Activated T-helper 17 cell treated with anti-CD3 and anti-CD28 coated beads, Interleukin-2, amount 50 U/mL, for 72 hours (primary cell): ENCODE data around the gene DNAH10. TPM values are rescaled to one million over a fixed set of nuclear protein-coding genes. Genes with fewer than 3 reads are reported as not detected.
A peak's percentile ranks its signal among the peaks of the same experiment; 100 is the strongest.

Source experiments
- ATAC-seq: fragments of 150-1000 bp; cut with Tn5 transposase; replicated peaks from 2 replicates; pipeline ENCODE4 v1.10.0; 2021; ENCODE audit warnings: mild to moderate bottlenecking, moderate library complexity
- H3K27ac Mint-ChIP-seq: one replicate; pipeline ENCODE4 v1.8.0; 2022; ENCODE audit warnings: mixed read lengths
- H3K27me3 Mint-ChIP-seq: one replicate; pipeline ENCODE4 v1.8.0; 2022; ENCODE audit warnings: mixed read lengths
- H3K36me3 Mint-ChIP-seq: one replicate; pipeline ENCODE4 v1.8.0; 2022; ENCODE audit warnings: low read depth, mild to moderate bottlenecking, mixed read lengths
- H3K4me1 Mint-ChIP-seq: one replicate; pipeline ENCODE4 v1.8.0; 2022; ENCODE audit warnings: mixed read lengths
- H3K4me3 Mint-ChIP-seq: one replicate; pipeline ENCODE4 v1.8.0; 2022; ENCODE audit warnings: mild to moderate bottlenecking, mixed read lengths
- H3K9me3 Mint-ChIP-seq: one replicate; pipeline ENCODE4 v1.8.0; 2022; ENCODE audit warnings: mixed read lengths
- total RNA-seq, 2 donors: library from RNA; stranded (reverse); gene quantifications; one replicate each; pipeline ENCODE4 v1.2.3, GENCODE V29; 2022

Gene DNAH10
- total RNA-seq, 2 donors from 2014 or later, result 0.26 to 0.30 TPM

DNA sequence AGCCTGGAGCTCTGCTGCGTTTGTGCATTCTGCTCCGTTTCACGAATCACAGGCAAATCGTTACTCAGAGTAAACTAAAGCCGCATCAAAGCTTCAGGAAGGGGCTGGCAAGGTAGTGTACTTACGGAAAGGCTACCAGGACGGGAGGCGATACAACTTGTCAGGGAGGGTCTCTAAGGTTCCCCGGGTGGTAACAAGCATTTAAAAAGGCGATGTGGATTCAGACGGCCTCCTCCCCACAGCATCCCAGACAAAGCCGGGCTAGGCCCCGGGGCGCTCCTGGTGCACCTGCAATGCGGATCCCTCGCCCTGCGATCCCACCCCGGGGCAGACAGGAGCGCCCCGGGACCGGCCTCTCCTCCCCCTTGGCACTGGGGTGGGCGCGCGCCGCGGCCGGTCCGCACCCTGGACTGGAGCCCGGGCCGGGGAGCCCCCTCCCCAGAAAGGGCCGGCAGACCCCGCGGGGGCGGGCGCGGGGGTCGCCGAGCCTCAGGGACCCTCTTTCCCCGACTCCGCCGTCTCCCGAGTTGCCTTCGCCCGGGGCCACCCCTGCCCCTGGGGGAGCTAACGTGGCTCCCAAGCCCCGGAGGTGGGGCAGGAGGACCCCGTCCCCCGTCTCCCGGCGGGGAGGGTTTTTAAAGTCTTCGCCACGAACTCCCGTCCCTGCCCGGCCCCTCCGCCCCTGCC is 209.8 kb downstream of the DNAH10 start:
- Mint-ChIP-seq H3K36me3 (peaks cover 58% of the 10 kb centered on the region), H3K27ac (peak overlapping the region; percentile 89), H3K4me3 (peak overlapping the region; percentile 92), H3K9me3 (no peaks in the 10 kb centered on the region), H3K27me3 (no peaks in the 10 kb centered on the region), H3K4me1 (peaks cover 29% of the 10 kb centered on the region)
- ATAC-seq, result peak; percentile 16

DNA sequence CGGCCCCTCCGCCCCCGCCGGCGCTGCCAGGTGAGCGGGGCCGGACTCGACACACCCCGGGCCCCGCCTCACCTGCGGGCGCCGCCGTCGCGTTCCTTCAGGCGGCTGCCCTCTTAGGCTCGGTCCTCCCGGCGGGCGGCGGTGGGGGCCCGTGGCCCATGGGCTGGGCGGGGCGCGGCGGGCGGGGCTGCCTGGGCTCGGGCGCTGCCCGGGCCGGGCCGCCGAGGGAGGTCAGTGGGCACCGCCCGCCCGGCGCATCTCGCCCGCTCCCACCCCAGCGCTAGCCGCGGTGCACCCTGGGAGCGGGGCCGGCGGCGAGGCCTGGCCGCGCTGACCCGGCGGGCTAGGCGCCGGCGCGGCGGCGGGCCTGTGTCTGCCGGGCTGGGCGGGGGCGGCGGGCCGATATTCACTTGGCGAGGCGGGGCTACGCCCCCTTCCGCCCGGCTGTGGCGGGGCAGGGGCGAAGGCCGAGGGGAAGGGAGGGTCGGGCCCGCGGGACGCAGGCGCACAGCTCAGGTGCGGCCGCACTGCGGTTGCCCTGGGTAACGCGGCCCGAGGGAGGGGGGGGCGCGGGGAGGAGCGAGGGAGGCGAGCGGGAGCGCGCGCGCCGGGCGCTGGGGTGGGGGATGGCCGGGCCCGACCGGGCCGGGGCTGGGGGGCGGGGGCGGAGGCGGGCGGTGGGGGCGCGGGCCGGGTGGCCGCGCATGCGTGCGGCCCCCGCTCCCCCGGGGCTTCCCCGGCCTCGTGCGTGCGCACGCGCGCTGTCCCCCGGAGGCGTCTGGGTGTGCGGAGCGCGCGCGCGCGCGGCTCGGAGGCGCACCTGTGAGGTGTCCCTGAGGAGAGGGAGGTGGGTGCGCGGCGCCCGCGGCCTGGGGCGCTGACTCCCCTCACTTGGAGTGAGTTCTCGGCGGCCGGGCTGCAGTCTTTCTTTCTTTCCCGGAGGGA is 210.6 kb downstream of the DNAH10 start, which contains the start of the genes CCDC92 and ZNF664:
Gene CCDC92 (minus strand): TSS at position 375 of the 945 bp plus-strand sequence. CDS start 28,526 bp downstream, outside the sequence.
Gene ZNF664 (plus strand): TSS at position 759 of the 945 bp plus-strand sequence. CDS start 38,930 bp downstream, outside the sequence.
- Mint-ChIP-seq H3K9me3 (no peaks in the 10 kb centered on the region), H3K27me3 (no peaks in the 10 kb centered on the region), H3K4me3 (peak within 1 kb of the TSS; percentile 93), H3K4me1 (peaks cover 29% of the 10 kb centered on the region), H3K36me3 (peaks cover 58% of the 10 kb centered on the region), H3K27ac (peak within 1 kb of the TSS; percentile 92)
- ATAC-seq, result peak; percentile 83

DNA sequence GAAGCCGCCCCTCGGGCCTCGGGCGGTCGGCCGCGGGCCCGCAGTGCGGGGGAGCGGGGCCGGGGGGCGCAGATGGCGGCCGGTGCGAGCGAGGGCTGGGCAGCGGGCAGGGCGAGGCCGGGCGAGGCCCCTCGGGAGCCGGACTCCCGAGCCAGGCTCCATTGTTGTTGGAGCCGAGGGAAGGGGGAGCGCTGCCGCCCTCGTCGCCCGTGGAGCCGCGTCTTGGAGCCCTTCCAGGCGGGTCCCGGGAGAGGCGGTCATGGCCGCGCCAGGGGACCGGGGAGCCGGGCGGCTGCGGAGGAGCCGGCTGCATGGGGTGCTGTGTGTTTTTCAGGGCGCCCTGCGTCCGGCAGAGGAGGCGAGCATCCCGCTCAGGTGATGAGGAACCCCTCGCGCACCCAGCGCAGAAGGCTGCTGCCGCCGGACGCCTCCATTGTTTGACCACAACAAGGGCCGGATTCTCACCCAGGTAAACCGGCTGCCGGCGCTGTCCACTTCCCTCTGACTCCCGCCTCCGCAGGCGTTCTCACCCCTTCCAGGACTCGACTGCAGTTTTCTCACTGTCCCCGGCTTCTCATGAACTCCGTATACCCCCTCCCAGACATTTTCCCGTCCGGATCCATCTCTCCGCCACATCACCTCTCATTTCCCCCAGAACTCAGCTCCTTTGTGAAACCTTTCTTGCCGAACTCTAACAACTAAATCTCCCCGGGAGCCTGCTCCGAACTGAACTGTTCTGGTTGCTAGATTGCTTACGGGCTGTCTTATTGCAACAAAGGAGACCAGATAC is 211.6 kb downstream of the DNAH10 start:
- Mint-ChIP-seq H3K27ac (peak overlapping the region; percentile 92), H3K4me1 (peaks cover 25% of the 10 kb centered on the region), H3K36me3 (peaks cover 57% of the 10 kb centered on the region), H3K9me3 (no peaks in the 10 kb centered on the region), H3K27me3 (no peaks in the 10 kb centered on the region), H3K4me3 (peak overlapping the region; percentile 93)
- ATAC-seq, result no peak

DNA sequence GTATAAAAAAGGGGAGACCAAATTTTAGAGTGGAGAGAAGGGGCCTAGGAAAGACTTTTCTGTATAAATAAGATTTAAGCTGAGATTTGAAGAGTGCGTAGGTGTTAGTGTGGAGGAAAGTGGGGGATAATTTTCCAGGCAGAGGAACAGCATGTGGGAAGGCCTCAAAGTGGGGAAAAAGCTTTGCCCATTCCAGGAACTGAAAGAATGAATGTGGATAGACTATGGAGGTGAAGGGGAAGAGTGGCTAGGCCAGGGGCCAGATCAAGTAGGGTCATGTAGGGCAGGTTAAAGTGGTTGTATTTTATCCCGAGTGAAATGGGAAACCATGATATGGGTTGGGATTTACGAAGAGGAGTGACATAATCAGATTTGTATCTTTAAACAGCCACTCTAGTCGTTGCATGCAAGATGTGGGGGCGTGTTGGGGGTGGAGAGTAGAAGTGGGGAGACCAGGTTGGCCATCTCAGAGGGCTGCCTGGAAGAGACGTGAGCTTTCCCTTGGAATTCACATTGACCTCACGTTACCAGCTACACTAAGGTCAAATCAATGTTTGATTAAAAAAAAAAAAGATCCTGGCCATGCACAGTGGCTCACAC is 214.2 kb downstream of the DNAH10 start:
- no peak for ATAC-seq
- no peaks in the 10 kb centered on the region for H3K27me3 Mint-ChIP-seq
- peak overlapping the region; percentile 51 for H3K27ac Mint-ChIP-seq
- no peaks in the 10 kb centered on the region for H3K9me3 Mint-ChIP-seq
- no peak overlapping the region for H3K4me3 Mint-ChIP-seq
- peaks cover 11% of the 10 kb centered on the region for H3K4me1 Mint-ChIP-seq
- peaks cover 61% of the 10 kb centered on the region for H3K36me3 Mint-ChIP-seq

DNA sequence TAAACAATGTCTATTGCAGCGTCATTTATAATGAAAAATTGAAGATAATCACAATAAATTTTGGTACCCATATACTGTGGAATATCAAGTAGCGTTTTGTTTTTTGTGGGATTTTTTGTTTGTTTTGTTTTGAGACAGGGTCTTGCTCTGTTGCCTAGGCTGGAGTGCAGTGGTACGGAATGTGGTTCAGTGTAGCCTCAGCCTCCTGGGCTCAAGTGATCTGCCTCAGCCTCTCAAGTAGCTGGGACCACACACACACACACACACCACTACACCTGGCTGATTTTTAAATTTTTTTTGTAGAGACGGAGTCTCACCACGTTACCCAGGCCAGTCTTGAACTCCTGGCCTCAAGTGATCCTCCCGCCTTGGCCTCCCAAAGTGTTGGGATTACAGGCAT is 217.5 kb downstream of the DNAH10 start:
- H3K27me3 Mint-ChIP-seq, result no peaks in the 10 kb centered on the region
- no peaks in the 10 kb centered on the region for H3K9me3 Mint-ChIP-seq
- H3K27ac Mint-ChIP-seq, result no peak overlapping the region
- H3K4me1 Mint-ChIP-seq, result peaks cover 13% of the 10 kb centered on the region
- no peak for ATAC-seq
- peaks cover 63% of the 10 kb centered on the region for H3K36me3 Mint-ChIP-seq
- no peak overlapping the region for H3K4me3 Mint-ChIP-seq

DNA sequence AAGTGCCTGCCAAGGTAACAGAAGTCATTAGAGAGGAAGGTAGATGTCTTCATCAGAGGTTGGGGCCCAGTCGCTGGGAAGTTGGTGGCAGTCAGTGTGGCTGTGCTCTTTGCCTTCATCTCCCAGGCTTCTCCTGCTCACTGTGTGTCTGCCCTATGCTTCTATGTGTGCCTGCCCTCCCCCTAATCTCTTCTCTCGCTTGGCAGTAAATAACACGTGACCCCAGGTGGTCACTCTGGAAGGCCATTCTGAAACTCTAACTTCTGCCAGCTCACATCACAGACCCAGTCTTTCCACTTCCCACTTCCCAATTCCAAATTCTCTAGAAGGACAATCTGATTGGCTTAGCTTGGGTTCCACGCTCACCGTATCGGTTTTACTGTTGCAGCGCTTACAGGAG is 220.2 kb downstream of the DNAH10 start:
- Mint-ChIP-seq H3K4me3 (no peak overlapping the region), H3K36me3 (peaks cover 59% of the 10 kb centered on the region), H3K9me3 (no peaks in the 10 kb centered on the region), H3K27ac (no peak overlapping the region), H3K27me3 (no peaks in the 10 kb centered on the region), H3K4me1 (peaks cover 12% of the 10 kb centered on the region)
- ATAC-seq, result no peak

DNA sequence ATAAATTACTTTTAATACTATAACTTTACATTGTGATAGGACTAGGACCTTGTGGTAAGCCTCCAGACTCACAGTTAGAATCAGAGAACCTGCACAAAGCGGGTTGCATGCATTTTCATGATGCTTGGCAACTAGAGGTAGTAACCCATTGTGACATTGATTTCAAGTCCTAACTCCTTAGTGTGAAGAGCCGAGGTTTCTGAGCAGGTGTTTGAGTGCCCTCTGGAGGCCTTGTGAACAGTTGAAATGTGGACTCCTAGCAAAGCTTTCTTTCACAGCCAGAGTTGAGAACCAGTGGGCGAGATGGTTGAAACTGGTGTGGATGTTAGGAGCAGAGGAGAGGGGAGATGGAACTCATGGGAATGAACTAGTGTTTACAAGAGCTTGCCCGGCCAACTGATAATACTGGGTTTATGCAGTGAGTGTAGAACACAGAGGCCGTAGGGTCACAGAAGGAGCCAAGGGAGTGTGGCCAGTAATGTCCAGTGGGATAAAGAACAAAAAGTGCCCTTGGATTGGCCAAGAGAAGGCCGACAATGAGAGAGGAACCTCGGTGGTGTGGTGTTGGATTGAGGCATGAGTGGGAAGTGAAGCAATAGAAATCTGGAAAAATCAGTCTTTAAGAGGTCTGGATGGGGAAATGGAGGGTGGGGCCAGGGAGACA is 221.9 kb downstream of the DNAH10 start:
- H3K36me3 Mint-ChIP-seq, result peaks cover 62% of the 10 kb centered on the region
- peak; percentile 83 for ATAC-seq
- H3K4me1 Mint-ChIP-seq, result peaks cover 12% of the 10 kb centered on the region
- no peaks in the 10 kb centered on the region for H3K27me3 Mint-ChIP-seq
- H3K9me3 Mint-ChIP-seq, result no peaks in the 10 kb centered on the region
- H3K4me3 Mint-ChIP-seq, result no peak overlapping the region
- H3K27ac Mint-ChIP-seq, result peak overlapping the region; percentile 2

DNA sequence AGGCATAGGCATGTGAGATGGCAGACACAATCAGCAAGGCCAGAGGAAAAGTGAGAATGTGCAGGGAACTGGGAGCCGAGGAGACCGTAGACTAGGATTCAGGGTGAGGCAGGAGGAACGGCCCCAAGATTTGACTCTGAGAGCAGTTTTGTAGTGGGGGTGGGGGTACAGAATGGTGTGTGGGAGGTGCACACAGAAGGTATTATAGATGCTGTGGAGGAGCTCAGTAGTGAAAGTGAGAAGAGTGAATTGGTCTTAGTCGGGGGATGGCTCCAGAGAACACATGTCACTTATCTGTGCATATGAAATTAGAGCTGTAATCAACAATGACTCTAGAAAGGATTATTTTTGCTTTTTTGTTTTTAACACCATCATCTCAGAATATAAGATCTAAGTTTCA is 222.8 kb downstream of the DNAH10 start:
- ATAC-seq, result no peak
- H3K4me3 Mint-ChIP-seq, result no peak overlapping the region
- peak overlapping the region; percentile 2 for H3K27ac Mint-ChIP-seq
- H3K9me3 Mint-ChIP-seq, result no peaks in the 10 kb centered on the region
- peaks cover 67% of the 10 kb centered on the region for H3K36me3 Mint-ChIP-seq
- peaks cover 12% of the 10 kb centered on the region for H3K4me1 Mint-ChIP-seq
- no peaks in the 10 kb centered on the region for H3K27me3 Mint-ChIP-seq

Other genes with a start within 250 kb of the DNAH10 start
- 1 to 10 TPM; 3.2 to 3.5 TPM for gene RILPL1, start 228.6 kb upstream of the DNAH10 start, total RNA-seq
- 100 to 1,000 TPM; 107 to 177 TPM for gene TMED2, start 177.7 kb upstream of the DNAH10 start, total RNA-seq
- gene DDX55, start 160.2 kb upstream of the DNAH10 start, total RNA-seq, result 10 to 100 TPM; 28.8 to 51.6 TPM
- 10 to 100 TPM; 51.6 to 91.4 TPM for gene EIF2B1, start 128.6 kb upstream of the DNAH10 start, total RNA-seq
- 10 to 100 TPM; 38.3 to 67.4 TPM for gene GTF2H3, start 128.5 kb upstream of the DNAH10 start, total RNA-seq
- gene TCTN2, start 91.2 kb upstream of the DNAH10 start, total RNA-seq, result 1 to 10 TPM; 5.6 to 6.3 TPM
- 10 to 100 TPM; 65.8 to 70.3 TPM for gene ATP6V0A2, start 49.9 kb upstream of the DNAH10 start, total RNA-seq
- 10 to 100 TPM; 19.2 to 19.4 TPM for gene CCDC92, start 210.5 kb downstream of the DNAH10 start, total RNA-seq
- 10 to 100 TPM; 35.6 to 48.3 TPM for gene ZNF664, start 210.9 kb downstream of the DNAH10 start, total RNA-seq